ENCODE measurements around the gene DDX4. TPM values are rescaled to one million over a fixed set of nuclear protein-coding genes. Genes with fewer than 3 reads are reported as not detected.

DDX4 gene
- total and polyA plus RNA-seq, 9 of the 15 experiments (the other 6 are each of a cell fraction or from before 2014, with no cell fraction given): not detected

GRCh38 chr5:55713871-55714270 lies 24.0 kb upstream of the DDX4 start:
- H4K20me1 ChIP-seq (replicated peaks; ENCODE audit: control insufficient read depth, insufficient read depth, low read length): no peaks in the 10 kb centered on the region
- H3K4me1 ChIP-seq (replicated peaks in 1 of 2; ENCODE audit: control insufficient read depth in 2 of 2, insufficient read depth in 2 of 2, low read length in 2 of 2): peaks cover 0 to 11% of the 10 kb centered on the region in 2 experiments; a peak in 4 of 5 replicates
- 73% methylated on average over 3 of the region's 3 CpGs for WGBS (ENCODE audit: insufficient coverage, low coverage, missing lambda C conversion rate)
- H3K4me2 ChIP-seq (ENCODE audit: insufficient read depth, low read length): no peak overlapping the region
- in situ Hi-C loops (cut with MboI) (no loop called here), intact Hi-C loops (cut with micrococcal nuclease) (no loop called here)
- H3K27ac ChIP-seq (ENCODE audit: extremely low read depth, low read depth, low read length): no peak overlapping the region
- no peak overlapping the region for H2AFZ ChIP-seq (ENCODE audit: low read depth, low read length)
- no peak overlapping the region for H3K4me3 ChIP-seq
- POLR2A ChIA-PET: interaction anchor here (0.7 to 1.6 kb wide), 2 partner anchors 13 to 472 kb away, joined by 3 to 9 read pairs; no protein-coding TSS in a partner anchor
- BruUV-seq (replicated peaks): no TSS peak
- no peaks in the 10 kb centered on the region for H3K9me1 ChIP-seq (ENCODE audit: control insufficient read depth, insufficient read depth, low read length)
- H3K36me3 ChIP-seq (ENCODE audit: control insufficient read depth, insufficient read depth, low read length): no peaks in the 10 kb centered on the region
- H3K9ac ChIP-seq (ENCODE audit: insufficient read depth in 1 of 2, low read depth in 2 of 2, low read length in 2 of 2): no peak overlapping the region
- ATAC-seq: no peak
- CTCF ChIA-PET (ENCODE audit: low intra/inter-chr PET ratio): no interaction called here
- no peaks in the 10 kb centered on the region for H3K9me3 ChIP-seq (replicated peaks; ENCODE audit: control insufficient read depth, insufficient read depth, low read depth, low read length)
- no peaks in the 10 kb centered on the region for H3K27me3 ChIP-seq (ENCODE audit: control insufficient read depth in 2 of 2, insufficient read depth in 2 of 2, low read length in 2 of 2)
- DNase-seq (ENCODE audit: extremely low read depth in 1 of 4, low spot score in 3 of 4): no peak
- FAIRE-seq: no peak
- peaks cover 10% of the 10 kb centered on the region for H3K79me2 ChIP-seq (ENCODE audit: control insufficient read depth, insufficient read depth, low read length)
- no peak for TF ChIP-seq ZBTB7A (IDR thresholded peaks at IDR 0.05; ENCODE audit: borderline replicate concordance, control insufficient read depth, low read depth, low read length)
- TF ChIP-seq RREB1 (CRISPR knock-in tag; IDR thresholded peaks at IDR 0.05): no peak
- TF ChIP-seq ARID1B (IDR thresholded peaks at IDR 0.05): no peak
- TF ChIP-seq ZFP91 (CRISPR knock-in tag; IDR thresholded peaks at IDR 0.05): no peak
- no peak for TF ChIP-seq ZNF583 (CRISPR knock-in tag; IDR thresholded peaks at IDR 0.05)
- no peak for TF ChIP-seq ZBTB33 (CRISPR knock-in tag; IDR thresholded peaks at IDR 0.05)
- no peak for TF ChIP-seq SMARCB1 (IDR thresholded peaks at IDR 0.05; ENCODE audit: insufficient read length, low read depth)
